ENCODE data around the gene THADA.

The THADA gene

GRCh38 chr2:43367012-43367782 lies 228.6 kb downstream of the THADA start:
- H3K9me3 ChIP-seq (ENCODE audit: severe bottlenecking): no peaks in the 10 kb centered on the region
- no peaks in the 10 kb centered on the region for H3K27me3 ChIP-seq (ENCODE audit: insufficient read depth, low read depth, severe bottlenecking)
- H3K27ac ChIP-seq: no peak overlapping the region
- no peak for TF ChIP-seq CTCF (IDR thresholded peaks at IDR 0.05; ENCODE audit: low read depth, low read length)
- H3K36me3 ChIP-seq: no peaks in the 10 kb centered on the region
- H3K4me3 ChIP-seq (ENCODE audit: low read depth, low read length): no peak overlapping the region
- no peak for DNase-seq

- DNase-seq: no peak
- H3K27me3 ChIP-seq (ENCODE audit: insufficient read depth, low read depth, severe bottlenecking): no peaks in the 10 kb centered on the region
- no peak for TF ChIP-seq CTCF (IDR thresholded peaks at IDR 0.05; ENCODE audit: low read depth, low read length)
- H3K36me3 ChIP-seq: no peaks in the 10 kb centered on the region
- H3K9me3 ChIP-seq (ENCODE audit: severe bottlenecking): no peaks in the 10 kb centered on the region
- no peak overlapping the region for H3K27ac ChIP-seq
- no peak overlapping the region for H3K4me3 ChIP-seq (ENCODE audit: low read depth, low read length)
These were observed 232.7 kb downstream of the THADA start for GRCh38 chr2:43363120-43363519.

GRCh38 chr2:43361286-43361685 lies 234.6 kb downstream of the THADA start:
- DNase-seq: no peak
- TF ChIP-seq CTCF (IDR thresholded peaks at IDR 0.05; ENCODE audit: low read depth, low read length): no peak
- Histone ChIP-seq H3K36me3 (no peaks in the 10 kb centered on the region), H3K27ac (no peak overlapping the region), H3K9me3 (ENCODE audit: severe bottlenecking) (no peaks in the 10 kb centered on the region), H3K4me3 (ENCODE audit: low read depth, low read length) (no peak overlapping the region), H3K27me3 (ENCODE audit: insufficient read depth, low read depth, severe bottlenecking) (no peaks in the 10 kb centered on the region)

GRCh38 chr2:43360137-43360536 lies 235.7 kb downstream of the THADA start:
- Histone ChIP-seq H3K27me3 (ENCODE audit: insufficient read depth, low read depth, severe bottlenecking) (no peaks in the 10 kb centered on the region), H3K4me3 (ENCODE audit: low read depth, low read length) (no peak overlapping the region), H3K36me3 (no peaks in the 10 kb centered on the region), H3K27ac (no peak overlapping the region), H3K9me3 (ENCODE audit: severe bottlenecking) (no peaks in the 10 kb centered on the region)
- TF ChIP-seq CTCF (IDR thresholded peaks at IDR 0.05; ENCODE audit: low read depth, low read length): no peak
- DNase-seq: no peak

- Histone ChIP-seq H3K27me3 (ENCODE audit: insufficient read depth, low read depth, severe bottlenecking) (no peaks in the 10 kb centered on the region), H3K27ac (no peak overlapping the region), H3K36me3 (no peaks in the 10 kb centered on the region), H3K9me3 (ENCODE audit: severe bottlenecking) (no peaks in the 10 kb centered on the region), H3K4me3 (ENCODE audit: low read depth, low read length) (no peak overlapping the region)
- TF ChIP-seq CTCF (IDR thresholded peaks at IDR 0.05; ENCODE audit: low read depth, low read length): no peak
- no peak for DNase-seq
These were observed 237.2 kb downstream of the THADA start for GRCh38 chr2:43358410-43359201.

Measured in WERI-Rb-1 (cell line).